ENCODE results near the gene ADCY7.
"Not testable (repeated sequence)": the region's sequence is repeated elsewhere in the genome, so short reads cannot be mapped to it uniquely, and the experiment has no call there.

Gene ADCY7

DNA sequence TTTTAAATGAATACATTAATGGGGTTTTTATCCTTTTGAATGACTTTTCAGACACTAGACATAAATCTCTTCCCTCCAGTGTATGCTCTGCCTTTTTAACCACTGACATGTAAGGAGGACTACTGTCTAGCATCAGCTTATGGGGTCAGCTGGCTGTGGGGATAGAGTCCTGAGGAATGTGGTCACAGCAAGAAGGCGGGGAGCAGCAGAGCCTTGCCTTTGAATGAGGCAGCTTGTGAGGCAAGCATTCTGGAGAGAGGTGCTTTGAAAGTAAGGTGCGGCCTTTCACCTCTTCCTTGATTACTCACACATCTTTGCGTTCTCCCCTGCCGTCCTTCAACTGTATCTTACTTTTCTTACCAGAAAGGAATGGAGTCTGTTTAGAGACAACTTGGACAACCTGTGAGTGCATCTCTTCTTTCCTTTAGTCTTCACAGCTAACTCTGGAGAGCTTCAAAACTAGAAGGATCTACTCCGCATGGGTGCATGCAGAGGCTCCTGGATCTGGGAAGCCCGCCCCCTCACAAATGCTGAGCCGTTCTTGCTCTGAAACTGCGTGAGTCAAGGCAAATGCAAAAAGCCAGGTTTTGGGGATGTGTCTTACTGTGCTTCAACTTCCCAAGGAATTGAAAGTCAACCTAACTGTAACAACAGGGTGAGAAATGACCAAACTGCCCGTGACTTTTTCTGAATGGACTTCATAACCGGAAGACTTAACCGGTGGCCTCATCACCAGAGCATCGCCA, 49.9 kb downstream of the ADCY7 start:
- no peak for FAIRE-seq

DNA sequence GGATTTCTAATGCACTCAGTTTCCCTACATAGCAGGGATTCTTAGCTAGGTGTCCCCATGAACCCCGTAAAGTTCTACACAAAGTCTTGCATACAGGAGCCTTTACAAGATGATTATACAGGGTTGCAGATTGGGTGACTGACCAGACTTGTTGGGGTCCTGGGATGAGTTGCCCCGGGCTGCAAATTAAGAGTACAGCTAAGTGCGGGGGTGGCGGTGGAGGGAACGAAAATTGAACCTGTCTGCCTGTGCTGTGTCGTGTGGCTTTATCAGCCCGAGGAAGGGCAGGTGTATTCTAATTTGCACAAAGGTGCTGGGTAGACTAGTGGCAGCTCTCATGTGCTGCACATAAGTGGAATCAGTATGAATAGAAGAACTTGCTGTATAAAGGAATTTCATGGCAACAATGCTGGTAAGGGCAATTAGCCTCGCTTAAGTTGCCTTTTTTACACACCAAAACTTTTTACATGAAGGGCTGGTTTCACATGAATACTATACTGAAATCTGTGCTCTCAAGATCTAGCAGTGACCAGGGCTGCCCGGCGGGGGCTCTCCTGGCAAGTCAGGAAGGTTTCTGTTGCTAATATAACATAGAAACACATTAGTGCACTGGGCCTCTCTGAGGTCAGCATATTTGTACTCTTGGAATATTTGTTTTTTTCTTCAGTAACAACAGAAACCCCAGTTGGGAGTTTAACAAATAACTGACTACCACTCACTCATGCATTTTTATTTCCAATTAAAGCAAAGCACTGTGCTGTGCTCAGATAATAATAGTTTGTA, 50.7 kb downstream of the ADCY7 start:
- FAIRE-seq = no peak

DNA sequence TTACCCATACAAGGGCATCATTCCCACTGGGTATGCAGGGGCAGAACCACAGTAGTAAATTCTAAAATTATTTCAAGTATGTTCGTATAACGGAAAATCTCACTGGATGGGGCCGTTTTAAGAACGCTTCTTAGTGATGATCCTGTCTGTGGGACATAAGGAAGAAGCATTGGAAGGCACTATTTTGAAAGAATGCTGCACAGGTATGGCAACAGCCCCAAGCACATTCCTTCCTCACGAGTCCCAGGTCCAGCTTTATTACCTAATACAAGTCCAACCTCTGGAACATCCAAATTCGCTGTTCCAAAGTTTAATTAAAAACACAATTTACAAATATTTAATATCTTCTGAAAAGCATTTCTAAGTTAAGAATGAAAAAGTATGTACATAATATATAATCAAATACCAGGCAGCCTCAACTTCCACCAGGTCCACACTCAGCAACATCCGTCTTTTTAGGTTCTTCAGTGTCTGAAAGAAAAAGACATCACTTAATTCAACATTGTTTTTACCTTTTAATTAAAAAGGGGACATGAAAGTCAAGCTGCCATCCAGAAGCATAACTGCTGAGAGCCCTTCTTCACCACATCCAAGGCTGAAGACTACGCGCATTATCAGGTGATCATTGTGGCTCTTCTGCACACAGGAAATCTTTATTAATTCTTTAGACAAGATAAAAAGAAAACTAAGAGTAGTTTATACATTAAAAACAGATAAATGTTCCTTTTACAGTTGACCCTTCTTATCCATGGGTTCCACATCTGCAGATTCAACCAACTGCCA, 52.6 kb downstream of the ADCY7 start:
- peak; percentile 76 for FAIRE-seq

DNA sequence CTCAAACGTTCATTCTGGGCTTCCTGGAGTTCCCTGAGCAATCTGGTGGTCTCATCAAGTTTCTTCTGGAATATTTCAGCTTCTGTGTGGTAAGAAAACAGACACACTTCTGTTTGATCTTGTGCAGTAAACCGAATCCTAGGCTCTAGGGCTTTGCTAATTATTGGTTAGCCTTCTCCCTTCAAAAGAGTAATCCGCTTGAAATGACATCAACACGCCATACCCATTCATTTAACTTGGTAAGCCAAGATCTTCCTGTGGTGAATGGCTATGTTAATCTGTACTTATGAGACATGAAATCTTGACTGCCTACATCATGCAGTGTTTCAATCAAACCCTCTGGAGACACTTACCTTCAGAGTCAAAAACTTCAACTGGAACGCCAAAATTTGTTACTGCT, 54.0 kb downstream of the ADCY7 start:
- no peak for FAIRE-seq

DNA sequence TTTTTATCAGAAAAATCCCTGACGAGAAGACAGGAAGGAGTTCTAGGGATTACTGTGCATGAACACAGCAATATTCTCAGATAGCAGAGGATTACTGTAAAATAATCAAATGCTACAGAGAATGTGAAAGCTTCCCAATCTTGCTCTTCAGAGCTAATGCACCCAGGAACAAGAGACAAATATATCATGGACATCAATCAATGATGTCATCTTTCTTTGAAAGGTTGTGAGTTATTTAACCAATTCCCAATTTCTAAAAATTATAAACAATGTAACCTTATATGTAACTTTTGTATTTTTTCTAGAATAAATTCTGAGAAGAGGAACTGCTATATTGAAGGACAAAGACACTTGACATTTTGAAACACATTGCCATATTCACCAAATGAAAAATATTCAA, 56.0 kb downstream of the ADCY7 start:
- FAIRE-seq = no peak

DNA sequence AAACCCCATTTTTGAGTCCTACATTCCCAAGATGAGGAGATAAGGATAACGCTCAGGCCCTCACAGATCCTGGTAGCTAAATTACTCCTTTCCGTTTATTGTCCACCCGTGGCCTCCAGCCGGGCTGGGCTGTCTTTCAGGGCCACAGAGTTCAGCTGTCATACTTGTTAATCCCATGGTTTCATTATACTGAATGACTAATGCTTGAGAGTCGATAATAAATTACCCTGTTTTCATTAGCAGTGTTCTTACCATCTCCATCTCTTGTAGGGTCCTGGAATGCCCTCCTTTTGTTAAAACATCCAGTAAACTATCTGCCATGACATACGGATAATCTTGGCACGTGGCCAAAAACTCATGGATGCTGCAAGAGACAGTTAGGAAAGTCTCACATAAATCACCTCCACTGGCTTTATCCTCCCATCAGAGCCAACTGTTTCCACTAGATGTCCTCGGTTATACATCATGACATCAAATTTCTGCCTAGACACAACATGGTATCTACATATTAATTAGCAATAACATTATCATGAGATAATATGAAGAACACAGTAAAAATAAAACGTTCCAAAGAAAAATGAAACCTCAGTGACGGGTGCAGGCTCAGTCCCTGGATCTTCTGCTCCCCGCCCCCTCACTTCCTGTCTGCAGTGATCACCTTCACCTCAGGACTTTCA, 57.1 kb downstream of the ADCY7 start:
- no peak for FAIRE-seq

DNA sequence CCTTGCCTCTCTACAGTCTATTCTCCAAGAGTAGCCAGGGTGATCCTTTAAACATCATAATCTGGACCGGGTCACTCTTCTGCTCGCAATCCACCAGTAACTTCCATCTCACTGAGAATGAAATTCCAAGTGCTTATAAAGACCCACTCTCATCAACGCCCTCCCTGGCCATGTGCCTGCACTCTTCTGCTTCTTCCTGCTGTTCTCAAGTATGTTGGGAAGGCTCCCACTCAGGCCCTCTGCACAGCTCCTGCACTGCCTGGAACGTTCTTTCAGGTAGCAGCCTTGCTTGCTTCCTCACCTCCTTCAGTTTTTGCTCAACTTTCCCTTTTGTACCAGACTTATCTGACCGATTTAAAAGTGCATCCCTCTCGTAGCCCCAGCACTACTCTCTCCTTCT, 58.0 kb downstream of the ADCY7 start:
- no peak for FAIRE-seq

DNA sequence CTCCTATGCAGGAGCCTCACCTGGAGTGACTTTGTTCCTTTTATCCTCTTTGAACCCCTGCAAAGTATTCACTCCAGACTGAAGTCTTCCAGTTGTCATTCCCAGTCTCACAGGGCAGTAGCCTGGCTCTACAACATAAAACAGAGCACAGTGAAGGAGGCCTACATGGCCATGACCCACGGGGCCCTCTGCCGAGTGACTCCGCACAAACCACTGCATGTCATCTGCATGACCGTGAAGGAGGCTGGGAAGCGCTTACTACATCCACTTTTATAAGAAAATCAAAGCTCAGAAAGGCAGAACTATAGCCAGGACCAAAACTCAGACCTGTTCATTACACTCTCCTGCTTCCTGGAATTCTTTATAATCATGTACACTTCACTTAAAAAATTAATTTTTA, 59.9 kb downstream of the ADCY7 start:
- FAIRE-seq = no peak

DNA sequence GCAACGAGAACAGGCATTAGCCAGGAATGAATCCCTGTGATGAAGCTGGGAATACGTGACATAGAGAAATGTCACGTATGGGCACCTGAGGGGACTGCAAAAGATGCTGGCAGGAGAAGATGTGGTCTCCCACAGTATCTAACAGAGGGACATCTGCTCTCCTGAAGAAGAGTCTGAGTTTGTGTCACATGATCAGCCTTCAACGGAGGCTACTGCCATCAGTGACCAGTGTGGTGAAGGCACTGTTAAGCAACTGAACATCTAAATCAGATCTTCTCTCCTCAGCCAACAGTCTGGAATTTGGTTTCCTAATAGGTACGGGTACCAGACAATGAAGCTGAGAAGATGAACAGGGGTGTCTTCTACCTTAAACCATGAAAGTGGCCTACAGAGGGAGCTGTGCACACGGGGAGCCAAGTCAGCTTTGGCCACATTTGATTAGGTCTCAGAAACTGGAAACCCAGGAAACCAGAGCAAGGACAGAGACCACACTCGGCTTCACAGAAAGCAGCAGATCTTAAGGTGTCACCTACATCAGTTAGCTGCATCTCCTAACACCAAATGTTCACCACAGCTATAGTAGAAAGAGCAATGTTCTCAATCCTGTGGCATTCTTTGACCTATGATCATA, 60.6 kb downstream of the ADCY7 start:
- no peak for FAIRE-seq

DNA sequence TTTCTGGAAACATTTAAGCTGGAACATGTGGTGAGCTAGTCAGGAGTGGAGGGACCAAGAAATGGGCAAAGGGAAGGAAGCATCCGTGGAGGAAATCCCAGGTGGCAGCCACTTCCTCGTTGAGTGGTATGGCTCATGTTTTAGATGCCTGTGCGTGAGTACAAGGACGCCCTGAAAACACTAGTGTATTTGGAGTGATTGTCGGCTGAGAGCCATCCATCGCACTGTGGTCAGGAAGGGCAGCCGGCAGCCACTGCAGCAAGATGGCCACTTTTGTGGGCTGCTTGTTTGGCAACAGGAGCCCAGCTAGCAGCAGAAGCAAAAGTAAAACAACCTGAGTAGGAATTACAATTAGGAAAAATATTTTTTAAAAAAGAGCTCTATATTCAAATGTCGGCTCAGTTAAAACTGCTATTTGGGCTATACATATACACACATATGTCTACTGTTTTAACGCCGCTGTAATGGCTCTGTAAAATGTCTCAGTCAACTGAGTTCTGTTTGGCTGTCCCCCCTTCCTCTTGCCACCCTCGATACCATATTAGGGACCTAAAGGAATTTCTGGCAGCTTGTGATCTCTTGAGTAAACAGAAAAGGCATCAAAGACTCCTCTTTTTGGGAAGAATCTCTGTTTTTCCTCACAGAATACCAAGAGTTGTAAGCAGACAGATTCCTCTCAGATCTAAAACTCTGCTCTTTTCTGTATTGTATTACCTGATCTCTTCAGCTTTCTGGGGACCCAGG, 63.3 kb downstream of the ADCY7 start:
- no peak for FAIRE-seq

DNA sequence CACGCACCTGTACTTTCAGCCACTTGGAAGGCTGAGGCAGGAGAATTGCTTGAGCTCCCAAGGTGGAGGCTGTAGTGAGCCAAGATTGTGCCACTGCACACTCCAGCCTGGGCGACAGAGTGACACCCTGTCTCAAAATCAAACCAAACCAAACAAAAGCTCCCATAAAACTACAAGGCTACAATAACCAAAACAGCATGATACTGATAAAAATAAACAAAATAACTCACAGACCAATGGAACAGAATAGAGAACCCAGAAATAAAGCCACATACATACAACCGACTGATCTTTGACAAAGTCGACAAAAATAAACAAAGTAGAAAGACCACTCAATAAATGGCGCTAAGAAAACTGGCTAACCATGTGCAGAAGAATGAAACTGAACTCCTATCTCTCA, 65.2 kb downstream of the ADCY7 start:
- no peak for FAIRE-seq

DNA sequence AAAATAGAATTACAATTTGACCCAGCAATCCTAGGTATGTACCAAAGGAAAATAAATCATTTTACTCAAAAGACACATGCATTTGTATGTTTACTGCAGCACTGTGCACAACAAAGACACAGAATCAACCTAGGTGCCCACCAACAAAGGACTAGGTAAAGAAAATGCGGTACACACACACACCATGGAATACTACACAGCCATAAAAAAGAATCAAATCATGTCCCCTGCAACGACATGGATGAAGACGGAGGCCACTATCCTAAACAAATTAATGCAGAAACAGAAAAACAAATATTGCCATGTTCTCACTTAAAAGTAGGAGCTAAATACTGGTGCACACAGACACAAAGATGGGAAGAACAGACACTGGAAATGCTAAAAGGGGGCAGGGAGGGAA, 66.2 kb downstream of the ADCY7 start:
- FAIRE-seq = no peak

DNA sequence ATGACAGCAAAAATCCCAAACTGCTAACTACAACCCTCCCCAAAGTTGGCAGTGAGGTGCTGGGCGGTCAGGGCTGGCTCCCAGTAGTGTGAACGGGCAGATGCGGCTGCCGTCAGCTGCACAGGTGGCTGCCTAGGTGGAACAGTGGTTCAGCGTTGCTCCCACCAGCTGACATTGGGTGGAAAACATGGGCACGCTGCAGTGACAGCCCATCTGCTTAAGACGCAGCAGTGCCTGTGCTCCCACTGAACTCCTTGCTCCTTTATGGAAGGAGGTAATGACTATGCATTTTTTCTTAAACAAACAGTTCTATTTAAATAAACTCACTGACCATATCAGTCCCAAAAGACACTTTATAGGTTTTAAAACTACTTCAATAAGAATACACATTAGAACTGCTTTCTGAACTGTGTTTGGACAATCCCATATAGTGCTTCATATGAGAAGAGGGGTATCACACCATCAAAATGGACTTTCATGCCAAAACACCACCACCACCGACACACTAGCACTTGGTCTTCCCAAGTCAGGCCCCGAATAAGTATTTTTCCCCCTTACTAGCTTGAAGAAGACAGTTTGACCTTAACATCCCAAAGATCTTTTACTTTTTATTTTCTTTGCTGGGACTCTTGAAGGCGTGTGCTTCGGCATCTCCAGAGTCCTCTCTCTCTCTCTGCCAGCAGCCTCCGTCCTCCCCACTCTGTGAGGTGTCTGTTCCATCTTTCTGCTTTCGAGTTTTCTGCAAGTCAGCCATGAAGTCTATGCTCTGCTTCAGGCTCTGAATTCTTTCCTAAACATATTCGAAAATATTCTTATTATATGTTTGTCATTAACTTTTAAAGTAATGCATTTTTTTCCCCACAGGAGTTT, 68.0 kb downstream of the ADCY7 start:
- FAIRE-seq = no peak

DNA sequence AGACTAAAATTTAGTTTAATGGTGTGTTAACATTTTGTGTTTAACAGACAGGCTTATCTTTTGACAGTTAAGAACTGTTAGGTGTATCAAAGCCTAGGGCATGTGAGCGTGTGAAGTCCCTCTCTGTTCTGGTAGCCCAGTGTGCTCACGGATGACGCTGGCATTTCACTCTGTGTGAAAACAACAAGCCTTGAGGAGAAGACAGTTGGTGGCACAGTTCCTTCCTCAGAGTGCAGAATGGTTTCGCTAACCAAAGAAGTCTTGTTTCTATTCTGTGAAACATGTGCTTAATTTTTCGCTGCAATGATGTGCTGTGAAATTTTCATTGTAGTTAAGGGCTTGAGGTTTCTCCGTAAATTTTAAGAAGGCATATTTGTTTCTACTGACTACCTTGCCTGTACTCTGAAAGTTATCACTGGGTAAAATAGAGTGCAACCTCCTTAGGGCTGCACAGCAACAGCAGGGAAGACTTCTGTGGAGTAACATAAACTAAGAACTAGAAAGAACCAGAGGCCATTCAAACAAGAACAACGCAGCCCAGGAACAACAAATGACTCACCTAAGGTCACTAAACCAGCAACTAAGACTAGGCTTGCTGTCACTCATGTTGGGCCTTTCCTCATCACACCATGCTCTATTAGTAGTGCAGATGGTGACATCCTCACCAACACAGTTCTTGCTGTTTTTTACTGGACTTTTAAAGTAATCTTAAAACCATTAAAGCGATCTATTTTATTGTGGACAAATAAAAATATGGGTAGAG, 69.0 kb downstream of the ADCY7 start:
- FAIRE-seq = no peak

DNA sequence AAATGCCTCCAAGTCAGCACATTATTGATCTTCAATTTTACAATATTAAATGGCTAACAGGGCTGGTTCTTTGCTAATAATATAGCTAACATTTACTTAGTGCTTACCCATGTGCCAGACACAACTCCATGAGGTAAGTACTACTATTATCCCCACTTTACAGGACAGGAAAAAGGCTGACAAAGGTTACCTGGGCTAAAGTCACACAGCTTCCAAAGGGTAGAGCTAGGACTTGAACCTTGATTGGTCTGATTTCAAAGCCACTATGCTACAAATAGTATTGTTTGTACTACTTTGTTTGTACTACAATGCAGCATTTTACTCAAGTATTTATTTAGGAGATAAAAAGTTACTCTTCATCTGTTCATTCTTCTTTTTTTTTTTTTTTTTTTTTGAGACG, 70.5 kb downstream of the ADCY7 start:
- FAIRE-seq = no peak

DNA sequence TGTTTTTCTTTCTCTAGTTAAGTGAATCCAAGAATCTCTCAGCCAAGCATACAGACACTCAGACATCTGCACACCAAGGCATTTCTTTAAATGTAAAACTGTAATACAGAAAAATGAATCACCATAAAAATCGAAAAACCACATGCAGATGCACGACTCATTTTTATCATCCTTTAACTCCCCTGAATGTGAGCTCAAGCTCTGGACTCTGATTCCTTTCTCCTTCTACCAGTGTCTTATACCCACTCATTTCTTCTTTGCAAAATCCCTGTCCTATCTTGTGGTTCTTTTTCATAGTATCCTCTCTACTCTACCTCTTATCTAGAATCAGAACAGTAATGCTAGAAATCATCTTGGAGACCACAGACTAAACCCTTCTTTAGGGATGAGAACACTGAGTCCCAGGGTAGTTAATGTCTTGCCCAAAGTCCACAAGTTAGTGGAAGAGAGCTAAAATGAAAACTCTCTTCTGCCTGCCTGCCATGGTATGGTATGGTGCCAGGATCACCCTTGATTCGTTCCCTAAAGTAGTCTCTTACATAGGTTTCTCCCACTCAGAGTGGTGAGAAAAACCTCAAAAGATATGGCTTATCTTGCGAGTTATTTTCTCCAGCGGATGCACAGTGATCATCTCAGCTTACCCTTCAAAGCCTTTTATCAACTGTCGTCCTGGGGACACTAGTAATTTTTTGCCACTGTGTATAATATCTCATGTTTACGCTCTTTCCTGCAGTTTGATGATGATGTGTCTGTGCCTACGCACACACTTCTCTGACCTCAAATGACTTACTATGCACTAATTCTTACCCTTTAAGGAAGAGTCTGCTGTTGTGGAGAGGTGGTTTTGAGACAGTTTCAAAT, 72.2 kb downstream of the ADCY7 start:
- FAIRE-seq = no peak

DNA sequence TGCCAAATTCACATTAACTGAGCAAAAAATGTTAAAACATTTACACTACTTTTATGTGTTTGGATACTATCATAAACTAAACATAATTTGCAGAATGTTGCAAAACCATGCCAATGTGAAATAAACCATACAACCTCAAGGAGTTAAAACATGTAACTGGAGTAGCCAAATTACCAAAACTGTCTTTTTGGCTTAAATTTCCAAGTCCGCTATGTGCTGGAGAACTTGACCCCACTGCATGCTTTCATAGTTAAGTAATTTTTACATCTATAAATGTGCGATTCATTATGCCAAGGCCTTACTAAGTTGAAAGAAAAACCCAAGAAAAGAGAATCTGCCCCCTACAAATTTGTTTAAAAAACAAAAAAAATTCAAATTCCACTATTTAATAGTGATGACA, 74.2 kb downstream of the ADCY7 start:
- no peak for FAIRE-seq

DNA sequence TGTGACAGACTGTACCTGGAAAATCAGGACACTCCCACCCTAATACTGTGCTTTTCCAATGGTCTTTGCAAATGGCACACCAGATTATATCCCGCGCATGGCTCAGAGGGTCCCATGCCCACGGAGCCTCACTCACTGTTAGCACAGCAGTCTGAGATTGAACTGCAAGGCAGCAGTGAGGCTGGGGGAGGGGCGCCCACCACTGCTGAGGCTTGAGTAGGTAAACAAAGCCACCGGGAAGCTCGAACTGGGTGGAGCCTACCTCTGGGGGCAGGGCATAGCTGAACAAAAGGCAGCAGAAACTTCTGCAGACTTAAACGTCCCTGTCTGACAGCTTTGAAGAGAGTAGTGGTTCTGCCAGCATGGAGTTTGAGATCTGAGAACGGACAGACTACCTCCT, 77.2 kb downstream of the ADCY7 start:
- FAIRE-seq = not testable (repeated sequence)

DNA sequence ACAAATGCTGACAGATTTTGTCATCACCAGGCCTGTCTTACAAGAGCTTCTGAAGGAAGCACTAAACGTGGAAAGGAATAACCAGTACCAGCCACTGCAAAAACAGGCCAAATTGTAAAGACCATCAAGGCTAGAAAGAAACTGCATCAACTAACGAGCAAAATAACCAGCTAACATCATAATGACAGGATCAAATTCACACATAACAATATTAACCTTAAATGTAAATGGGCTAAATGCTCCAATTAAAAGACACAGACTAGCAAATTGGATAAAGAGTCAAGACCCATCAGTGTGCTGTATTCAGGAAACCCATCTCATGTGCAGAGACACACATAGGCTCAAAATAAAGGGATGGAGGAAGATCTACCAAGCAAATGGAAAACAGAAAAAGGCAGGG, 78.9 kb downstream of the ADCY7 start:
- FAIRE-seq = not testable (repeated sequence)
